Superior temporal gyrus (tissue), 1 donor: ENCODE results near the gene CCDC47.
A peak's percentile ranks its signal among the peaks of the same experiment; 100 is the strongest.

ENCODE experiments used
- DNase-seq: peaks from one replicate; pipeline ENCODE4 v3.0.0-alpha.2; 2016; ENCODE audit errors: extremely low spot score

Gene CCDC47

DNA sequence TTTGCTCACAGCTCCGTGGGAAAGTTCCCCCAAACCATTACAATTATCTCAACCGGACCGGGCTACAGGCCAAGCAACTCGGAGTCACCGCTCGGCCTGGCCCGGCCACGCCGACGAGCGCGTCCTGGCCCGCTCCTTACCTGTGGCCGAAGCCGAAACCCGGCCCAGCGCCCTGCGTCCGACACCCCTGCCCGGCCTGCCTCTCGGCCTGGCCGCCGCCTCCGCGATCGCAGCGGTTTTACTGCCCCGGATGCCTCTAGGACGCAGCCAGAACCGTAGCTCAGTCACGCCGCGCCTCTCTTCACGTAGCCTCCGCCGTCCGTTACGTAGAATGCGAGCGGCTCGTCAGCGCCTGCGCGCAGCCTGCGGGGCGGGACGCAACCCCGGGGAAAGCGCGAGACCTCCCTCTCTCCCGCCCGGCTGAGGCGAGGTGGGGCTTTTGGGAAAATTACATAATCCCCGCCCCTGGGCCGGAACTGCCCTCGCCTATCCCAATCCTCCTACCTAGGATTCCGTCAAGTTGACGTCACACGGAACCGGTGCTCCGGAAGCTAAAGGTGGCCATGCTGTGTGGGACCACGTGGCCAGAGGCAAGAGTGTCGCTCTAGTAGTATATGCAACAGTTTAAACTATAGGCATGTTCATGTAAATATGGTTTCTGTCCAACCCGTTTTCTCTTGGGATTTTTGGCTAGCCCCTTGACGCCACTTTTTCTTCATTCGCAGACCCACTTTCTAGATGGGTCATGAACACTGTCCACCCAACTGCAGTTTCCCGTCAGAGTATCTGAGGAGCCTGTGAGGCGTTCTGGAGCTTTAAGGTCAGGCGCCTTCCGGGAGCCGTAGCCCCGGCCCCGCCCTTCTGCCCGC is at the start of gene CCDC47:
Gene CCDC47, minus strand, starts transcription at position 326 of the 869 bp plus-strand sequence. CDS start 7,422 bp downstream, outside the sequence.
- DNase-seq: peak; percentile 100

- DNase-seq: no peak
Measured at GRCh38 chr17:63822537-63822936, 49.1 kb upstream of the CCDC47 start.

DNA sequence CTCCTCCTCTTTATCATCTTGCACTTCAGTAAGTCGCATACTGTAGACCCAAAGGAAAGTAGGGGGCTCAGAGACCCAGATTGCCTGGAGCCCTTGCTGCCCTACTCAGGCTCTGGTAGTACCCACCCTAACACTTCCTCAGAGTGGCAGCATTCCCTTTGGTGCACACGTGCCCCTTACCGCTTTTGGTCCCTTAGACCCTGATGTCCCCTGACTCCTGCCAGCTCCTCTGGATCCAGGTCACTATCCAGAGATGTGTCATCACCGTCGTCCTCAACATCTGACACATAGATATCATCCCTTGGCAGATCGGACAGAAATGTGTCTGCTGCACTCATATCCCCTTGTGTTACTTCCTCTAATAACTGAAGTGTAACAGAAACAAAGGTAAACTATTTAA is 48.4 kb upstream of the CCDC47 start:
- no peak for DNase-seq

DNA sequence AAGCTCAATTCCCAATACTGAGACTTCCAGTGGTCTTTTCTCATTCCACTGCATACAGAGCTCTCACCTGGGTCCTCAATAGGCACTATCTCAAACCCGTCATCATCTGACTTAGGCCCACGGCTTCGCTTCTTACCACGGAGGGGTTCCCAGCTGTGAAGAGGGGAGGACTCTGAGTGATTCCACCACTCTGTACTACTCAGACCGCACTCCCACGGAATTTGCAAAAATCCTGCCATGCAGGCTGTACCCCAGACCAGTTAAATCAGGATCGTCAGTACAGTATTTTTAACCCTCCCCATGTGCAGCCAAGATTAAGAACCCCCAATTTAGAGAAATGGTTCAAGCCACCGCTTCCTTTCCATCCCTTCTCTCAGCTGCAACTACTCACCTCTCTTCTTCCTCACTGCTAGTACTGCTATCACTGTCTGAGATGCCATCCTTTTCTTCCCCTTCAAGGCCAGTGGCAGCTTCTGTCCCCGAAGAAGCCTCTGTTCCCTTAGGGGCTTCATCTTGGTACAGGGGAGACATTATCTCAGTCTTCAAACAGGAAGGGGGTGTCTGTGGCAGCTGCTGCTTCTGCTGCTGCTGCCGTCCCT is 47.7 kb upstream of the CCDC47 start:
- DNase-seq: no peak

- DNase-seq: no peak
Measured at GRCh38 chr17:63819585-63820537, 46.5 kb upstream of the CCDC47 start.

DNA sequence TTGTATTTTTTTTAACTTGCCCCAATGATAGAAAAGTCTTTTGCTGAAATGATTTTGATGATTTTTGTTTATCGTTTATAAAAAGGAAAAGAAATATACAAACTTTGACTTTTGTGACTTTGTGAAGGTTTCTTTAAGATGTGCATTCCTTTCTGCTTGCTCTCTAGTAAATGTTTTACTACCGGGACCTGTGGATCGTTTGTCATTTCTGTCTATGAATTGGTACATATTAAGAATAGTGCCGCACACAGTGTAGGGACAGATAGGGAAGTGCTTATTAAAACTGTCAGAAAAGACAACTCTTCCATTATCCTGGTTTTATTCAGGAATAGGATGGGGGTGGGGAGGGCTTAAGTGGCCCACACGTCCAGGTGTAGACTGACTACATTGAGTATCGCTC is 45.7 kb upstream of the CCDC47 start:
- DNase-seq: no peak

DNA sequence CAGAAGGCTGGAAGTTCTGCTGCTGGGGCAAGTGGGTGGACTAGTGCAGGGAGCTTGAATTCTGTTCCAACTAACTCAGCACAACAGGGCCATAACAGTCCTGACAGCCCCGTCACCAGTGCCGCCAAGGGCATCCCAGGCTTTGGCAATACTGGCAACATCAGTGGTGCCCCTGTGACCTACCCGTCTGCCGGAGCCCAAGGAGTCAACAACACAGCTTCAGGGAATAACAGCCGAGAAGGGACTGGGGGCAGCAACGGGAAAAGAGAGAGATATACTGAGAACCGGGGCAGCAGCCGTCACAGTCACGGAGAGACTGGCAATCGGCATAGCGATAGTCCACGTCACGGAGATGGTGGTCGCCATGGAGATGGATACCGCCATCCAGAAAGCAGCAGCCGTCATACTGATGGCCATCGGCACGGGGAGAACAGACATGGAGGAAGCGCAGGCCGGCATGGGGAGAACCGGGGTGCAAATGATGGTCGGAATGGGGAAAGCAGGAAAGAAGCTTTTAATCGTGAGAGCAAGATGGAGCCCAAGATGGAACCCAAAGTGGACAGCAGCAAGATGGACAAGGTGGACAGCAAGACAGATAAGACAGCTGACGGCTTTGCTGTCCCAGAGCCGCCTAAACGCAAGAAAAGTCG is 44.5 kb upstream of the CCDC47 start:
- DNase-seq: no peak

- DNase-seq: no peak
Measured at GRCh38 chr17:63816669-63817068, 43.3 kb upstream of the CCDC47 start.

DNA sequence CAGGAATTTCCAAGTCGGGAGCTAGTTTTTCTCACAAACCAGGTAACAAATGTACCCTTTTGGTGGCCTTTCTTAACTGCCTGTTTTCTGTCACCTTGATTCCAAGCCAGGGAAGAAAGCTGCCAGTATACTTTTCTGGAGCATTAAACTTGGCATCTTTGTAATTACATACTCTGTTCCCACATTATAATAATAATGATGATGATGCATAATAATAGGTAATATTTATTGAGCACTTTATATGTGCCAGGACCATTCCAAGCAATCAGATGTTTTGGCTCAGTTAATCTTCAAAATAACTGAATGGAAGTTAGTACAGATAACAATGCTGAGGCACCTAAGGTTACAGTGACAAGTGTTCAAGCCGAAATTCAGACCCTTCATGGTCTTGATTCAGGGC is 42.7 kb upstream of the CCDC47 start:
- DNase-seq: no peak

DNA sequence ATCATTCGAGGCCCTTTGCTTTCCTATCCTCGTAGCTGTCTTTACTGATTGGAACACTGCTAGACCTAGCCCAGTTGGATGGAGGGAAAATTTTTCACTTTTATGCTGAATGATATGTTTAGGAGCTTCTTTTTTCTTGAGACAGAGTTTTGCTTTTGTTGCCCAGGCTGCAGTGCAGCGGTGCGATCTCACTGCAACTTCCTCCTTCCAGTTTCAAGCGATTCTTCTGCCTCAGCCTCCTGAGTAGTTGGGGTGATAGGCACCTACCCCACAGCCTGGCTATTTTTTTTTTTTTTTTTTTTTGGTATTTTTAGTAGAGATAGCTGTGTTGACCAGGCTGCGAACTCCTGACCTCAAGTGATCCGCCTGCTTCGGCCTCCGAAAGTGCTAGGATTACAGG is 36.6 kb upstream of the CCDC47 start:
- no peak for DNase-seq

DNA sequence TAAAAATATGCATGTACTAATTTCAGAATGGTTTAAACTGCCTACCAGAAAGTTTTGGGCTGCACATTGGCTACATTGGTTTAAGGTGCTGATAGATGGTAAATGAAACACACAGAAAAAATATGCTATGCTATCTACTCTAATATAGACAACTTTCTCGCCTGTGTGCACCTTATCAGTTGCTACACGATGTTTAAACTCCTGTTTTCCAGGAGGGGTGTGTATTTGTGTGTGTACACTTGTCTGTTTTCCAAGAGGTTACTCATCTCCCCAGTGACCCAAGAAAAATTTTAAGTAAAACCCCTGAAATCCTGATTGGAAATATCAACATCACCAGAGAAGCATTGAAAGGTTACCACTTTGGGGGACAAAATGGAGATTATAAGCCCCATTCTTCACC is 32.2 kb upstream of the CCDC47 start:
- DNase-seq: no peak

DNA sequence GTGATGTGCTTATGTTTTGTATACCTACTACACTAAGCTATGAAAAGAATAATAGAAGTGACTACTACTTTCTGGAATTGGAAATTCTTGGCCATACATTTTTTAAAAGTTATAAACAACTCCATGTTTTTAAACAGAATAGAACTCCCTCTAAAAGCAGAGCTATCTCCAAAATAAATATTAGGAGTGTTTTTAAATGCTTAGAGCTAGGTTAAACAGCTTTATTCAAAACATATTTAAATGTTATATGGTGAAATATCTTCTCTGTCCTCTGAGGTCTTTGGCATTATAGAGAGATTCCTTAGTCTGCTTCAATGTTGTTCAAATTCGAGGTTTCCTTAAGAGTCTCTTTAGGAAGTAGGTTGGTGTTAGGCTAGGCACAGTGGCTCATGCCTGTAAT is 30.9 kb upstream of the CCDC47 start:
- DNase-seq: no peak

DNA sequence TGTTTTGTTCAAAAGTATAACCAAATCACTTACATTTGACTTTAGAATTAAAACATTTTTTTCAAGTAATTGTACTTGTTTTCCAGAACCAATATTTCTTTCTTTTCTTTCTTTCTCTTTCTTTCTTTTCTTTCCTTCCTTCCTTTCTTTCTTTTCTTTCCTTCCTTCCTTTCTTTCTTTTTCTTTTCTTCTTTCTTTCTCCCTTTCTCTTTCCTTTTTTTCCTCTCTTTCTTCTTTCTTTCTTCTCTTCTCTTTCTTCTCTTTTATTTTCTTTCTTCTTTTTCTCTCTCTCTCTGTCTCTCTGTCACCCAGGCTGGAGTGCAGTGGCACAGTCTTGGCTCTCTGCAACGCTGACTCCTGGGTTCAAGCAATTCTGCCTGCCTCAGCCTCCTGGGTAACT is 27.4 kb upstream of the CCDC47 start:
- no peak for DNase-seq

- no peak for DNase-seq
Measured at GRCh38 chr17:63798572-63799106, 25.2 kb upstream of the CCDC47 start.

GRCh38 chr17:63796375-63796774 is 23.0 kb upstream of the CCDC47 start:
- DNase-seq: peak; percentile 46

DNA sequence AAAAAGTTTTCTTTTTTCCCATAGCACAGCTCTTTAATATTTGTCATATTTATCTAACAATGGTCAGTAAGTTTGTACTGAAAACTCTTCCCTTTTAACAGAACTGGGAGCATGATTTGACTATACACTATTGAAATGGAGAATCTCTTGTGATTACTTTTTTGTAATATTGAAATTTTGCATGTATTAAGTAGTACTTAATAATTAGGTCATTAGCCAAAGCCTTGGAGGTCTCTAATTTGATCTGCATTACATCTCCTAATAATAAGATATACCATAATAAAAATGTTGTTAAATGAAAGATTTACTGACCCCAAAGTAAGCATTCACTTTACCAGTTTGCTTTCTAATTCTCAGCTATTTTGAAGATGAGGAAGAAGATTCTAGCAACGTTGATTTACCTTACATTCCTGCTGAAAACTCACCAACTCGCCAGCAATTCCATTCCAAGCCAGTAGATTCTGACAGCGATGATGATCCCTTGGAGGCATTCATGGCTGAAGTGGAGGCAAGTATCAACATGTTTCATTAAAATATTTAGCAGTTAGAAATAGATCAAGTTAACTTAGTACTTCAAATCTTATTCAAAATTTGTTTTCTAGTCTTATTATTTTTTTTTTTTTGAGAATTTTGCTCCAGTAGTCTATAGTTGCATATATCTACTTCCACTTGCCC is 18.8 kb upstream of the CCDC47 start:
- DNase-seq: no peak

- no peak for DNase-seq
Measured at GRCh38 chr17:63790057-63790456, 16.7 kb upstream of the CCDC47 start.

DNA sequence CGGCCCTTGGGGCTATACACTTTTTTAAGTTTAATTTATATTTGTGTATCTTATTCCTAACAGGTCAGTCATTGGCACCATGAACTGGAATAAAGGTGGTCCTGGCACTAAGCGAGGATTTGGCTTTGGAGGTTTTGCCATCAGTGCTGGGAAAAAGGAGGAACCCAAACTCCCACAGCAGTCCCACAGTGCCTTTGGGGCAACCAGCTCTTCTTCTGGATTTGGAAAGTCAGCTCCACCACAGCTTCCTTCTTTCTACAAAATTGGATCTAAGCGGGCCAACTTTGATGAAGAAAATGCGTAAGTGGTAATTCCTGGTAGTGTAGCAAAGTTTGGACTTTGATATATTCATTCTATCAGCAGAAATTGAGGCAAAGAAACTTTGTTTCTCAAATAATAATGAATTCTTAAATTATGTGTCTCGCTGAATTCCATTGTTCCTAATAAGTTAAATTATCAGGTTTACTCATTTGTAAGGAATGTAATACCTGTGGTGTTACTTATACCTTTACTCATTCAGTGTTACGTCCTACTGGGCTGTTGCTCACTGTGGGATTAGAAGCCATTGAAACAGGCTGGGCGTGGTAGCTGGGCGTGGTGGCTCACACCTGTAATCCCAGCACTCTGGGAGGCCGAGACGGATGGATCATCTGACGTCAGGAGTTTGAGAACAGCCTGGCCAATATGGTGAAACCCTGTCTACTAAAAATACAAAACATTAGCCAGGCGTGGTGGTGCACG is 13.7 kb upstream of the CCDC47 start:
- no peak for DNase-seq

- no peak for DNase-seq
Measured at GRCh38 chr17:63786117-63786516, 12.7 kb upstream of the CCDC47 start.

GRCh38 chr17:63785556-63785955 is 12.2 kb upstream of the CCDC47 start:
- DNase-seq: no peak
